Placental pericyte (primary cell): ENCODE results near the gene SERTAD4. TPM values are rescaled to one million over a fixed set of nuclear protein-coding genes. Genes with fewer than 3 reads are reported as not detected.

Experiments
- total RNA-seq: library from RNA; depleted of rRNA; stranded (reverse); fragments of >200 nt; gene quantifications from 2 replicates; pipeline ENCODE4 v1.2.3, GENCODE V29; 2012

Gene SERTAD4
- total RNA-seq = 0.22 and 0.72 TPM in 2 replicates

DNA sequence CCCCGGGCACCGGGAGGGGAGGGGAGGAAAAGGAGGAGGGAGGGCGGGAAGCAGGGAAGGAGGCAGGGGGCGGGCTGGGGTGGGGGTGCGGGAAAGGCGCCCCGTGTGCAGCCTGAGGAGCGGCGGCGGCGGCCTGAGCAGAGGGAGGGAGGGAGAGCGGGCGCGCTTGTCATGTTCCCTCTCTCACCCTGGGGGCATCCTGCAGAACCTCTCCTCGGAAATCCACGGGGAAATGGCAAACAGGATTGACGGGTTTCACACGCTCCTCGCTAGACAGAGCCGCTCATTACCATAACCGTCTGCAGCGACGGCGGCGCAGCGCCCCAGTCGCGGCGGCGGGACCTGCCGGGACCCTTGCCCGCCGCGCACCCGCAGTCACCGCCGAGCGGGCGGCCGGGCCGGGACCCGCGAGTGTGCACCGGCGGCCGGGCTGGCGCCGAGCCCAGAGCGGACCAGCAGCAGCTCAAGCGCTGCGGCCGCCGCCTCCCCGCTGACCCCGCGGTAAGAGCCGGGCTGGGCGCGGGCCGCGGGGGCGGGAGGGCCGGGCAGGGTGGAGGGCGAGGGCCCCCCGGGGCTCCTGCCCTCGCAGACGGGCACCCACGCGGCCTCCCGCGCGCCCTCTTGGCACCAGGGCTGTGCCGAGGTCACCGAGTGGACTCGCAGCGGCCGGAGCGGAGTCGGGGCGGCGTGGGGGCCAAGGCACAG is at the start of gene SERTAD4:
Gene SERTAD4 (plus strand): TSS at position 286 of the 705 bp plus-strand sequence. CDS start 5,165 bp downstream, outside the sequence.

Other genes starting within 250 kb of the SERTAD4 start
- gene HHAT, start 96.1 kb downstream of the SERTAD4 start, total RNA-seq = 2.8 and 4.2 TPM in 2 replicates